Endothelial cell of umbilical vein (primary cell): Measurements from ENCODE around the gene ABHD18.
"Not testable (repeated sequence)": the region's sequence is repeated elsewhere in the genome, so short reads cannot be mapped to it uniquely, and the experiment has no call there.

ENCODE experiments used
- EZH2 ChIP-seq: IDR thresholded peaks from 2 replicates; pipeline ENCODE4 v1.6.1; 2012; ENCODE audit warnings: borderline replicate concordance, low read depth, mild to moderate bottlenecking, moderate library complexity, low read length, inconsistent platforms; ENCODE audit not compliant: severe bottlenecking
- POLR2A ChIP-seq: IDR thresholded peaks from 2 replicates; pipeline ENCODE4 v1.6.1; 2012; ENCODE audit warnings: low read depth, mild to moderate bottlenecking, control low read depth, low read length
- POLR2AphosphoS5 ChIP-seq: IDR thresholded peaks from 2 replicates; pipeline ENCODE4 v1.6.1; 2012; ENCODE audit warnings: low read depth, mild to moderate bottlenecking, control low read depth, low read length, moderate library complexity; ENCODE audit not compliant: insufficient read depth
- TF ChIP-seq, protein P1 (sequence below): IDR thresholded peaks from 2 replicates; pipeline ENCODE4 v1.6.1; 2011; ENCODE audit not compliant: insufficient read depth, insufficient read length
- TF ChIP-seq, protein P2 (sequence below), 2 donors: IDR thresholded peaks; 1 replicate in 1 of 2; 2 replicates in 1 of 2; pipeline ENCODE4 v1.5.1; 2011; ENCODE audit warnings: low read length in 2 of 2, mild to moderate bottlenecking in 2 of 2, moderate library complexity in 2 of 2, control low read depth in 1 of 2, inconsistent platforms in 1 of 2, low read depth in 1 of 2; ENCODE audit not compliant: insufficient read depth in 1 of 2; ENCODE audit errors: extremely low read depth in 1 of 2

DNA sequence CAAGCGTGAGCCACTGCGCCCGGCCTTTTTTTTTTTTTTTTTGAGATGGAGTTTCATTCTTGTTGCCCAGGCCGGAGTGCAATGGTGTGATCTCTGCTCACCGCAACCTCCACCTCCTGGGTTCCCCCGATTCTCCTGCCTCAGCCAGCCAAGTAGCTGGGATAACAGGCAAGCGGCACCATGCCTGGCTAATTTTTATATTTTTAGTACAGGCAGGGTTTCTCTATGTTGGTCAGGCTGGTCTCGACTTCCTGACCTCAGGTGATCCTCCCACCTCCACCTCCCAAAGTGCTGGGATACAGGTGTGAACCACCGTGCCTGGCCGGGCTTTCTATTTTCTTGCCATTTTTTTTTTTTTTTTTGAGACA lies 101.2 kb downstream of the ABHD18 start:
- not testable (repeated sequence) for TF ChIP-seq EZH2, POLR2A, POLR2AphosphoS5
- TF ChIP-seq, protein P1, sequence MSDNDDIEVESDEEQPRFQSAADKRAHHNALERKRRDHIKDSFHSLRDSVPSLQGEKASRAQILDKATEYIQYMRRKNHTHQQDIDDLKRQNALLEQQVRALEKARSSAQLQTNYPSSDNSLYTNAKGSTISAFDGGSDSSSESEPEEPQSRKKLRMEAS = not testable (repeated sequence)
- TF ChIP-seq, protein P2, sequence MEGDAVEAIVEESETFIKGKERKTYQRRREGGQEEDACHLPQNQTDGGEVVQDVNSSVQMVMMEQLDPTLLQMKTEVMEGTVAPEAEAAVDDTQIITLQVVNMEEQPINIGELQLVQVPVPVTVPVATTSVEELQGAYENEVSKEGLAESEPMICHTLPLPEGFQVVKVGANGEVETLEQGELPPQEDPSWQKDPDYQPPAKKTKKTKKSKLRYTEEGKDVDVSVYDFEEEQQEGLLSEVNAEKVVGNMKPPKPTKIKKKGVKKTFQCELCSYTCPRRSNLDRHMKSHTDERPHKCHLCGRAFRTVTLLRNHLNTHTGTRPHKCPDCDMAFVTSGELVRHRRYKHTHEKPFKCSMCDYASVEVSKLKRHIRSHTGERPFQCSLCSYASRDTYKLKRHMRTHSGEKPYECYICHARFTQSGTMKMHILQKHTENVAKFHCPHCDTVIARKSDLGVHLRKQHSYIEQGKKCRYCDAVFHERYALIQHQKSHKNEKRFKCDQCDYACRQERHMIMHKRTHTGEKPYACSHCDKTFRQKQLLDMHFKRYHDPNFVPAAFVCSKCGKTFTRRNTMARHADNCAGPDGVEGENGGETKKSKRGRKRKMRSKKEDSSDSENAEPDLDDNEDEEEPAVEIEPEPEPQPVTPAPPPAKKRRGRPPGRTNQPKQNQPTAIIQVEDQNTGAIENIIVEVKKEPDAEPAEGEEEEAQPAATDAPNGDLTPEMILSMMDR (IDR thresholded peaks at IDR 0.05; ENCODE audit: extremely low read depth in 1 of 2, insufficient read depth in 1 of 2, low read depth in 1 of 2, low read length in 2 of 2) = not testable (repeated sequence)
